COLO668 (cell line): Measurements from ENCODE around the gene SENP2.
"Not testable (repeated sequence)": the region's sequence is repeated elsewhere in the genome, so short reads cannot be mapped to it uniquely, and the experiment has no call there.

Source experiments
- DNase-seq: peaks from one replicate; lab custom pipeline; 2025; ENCODE audit not compliant: unreplicated experiment; lab: John Stamatoyannopoulos, UW

Gene SENP2

GRCh38 chr3:185585859-185586685 lies at the start of gene SENP2:
Gene SENP2, plus strand, starts transcription at chr3:185586295. Its CDS starts 119 bp downstream, at chr3:185586414.
- DNase-seq, result peak; percentile 96

DNA sequence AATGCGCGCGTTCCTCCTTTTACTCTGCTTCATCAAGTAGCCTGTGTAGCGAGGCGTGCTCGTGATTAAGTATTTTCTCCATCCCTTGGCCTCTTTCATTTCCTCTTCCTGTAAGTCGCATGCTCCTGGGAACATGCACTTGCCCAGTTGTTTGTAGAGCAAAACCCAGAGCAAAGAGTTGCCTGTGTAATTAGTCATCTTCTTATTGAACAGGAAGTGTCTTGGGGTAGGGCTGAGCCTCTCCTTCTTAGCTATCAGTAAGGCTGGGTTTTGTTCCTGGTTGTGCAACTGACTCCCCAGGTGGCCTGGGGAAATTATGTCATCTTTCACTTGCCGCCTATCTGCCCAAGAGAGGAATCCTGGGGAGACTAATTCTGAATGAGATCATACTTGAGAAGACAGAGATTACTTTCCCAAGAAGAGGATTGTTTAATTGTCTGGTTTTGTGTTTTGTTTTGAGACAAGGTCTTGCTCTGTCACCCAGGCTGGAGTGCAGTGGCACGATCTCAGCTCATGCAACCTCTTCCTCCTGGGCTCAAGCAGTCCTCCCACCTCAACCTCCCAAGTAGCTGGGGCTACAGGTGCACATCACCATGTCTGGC lies 48.6 kb upstream of the SENP2 start:
- no peak for DNase-seq

DNA sequence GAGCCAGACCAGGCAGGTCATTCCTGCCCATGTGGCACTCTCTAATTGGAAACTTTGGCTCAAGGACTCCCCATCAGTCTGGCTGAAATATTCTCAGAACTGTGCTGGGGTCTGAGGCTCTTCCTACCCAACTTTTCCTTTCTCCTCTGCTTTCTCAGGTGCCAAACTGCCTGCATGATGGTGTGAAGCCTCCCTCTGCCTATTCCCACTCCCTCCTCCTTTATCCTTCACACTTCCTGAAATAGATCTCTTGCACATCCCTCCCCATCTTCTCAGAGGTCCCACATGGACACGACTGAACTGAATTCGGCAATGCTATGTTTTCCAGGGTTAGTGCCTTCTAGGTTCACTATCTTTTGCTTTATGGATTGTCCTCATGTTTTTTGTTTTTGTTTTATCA lies 46.2 kb upstream of the SENP2 start:
- no peak for DNase-seq

- DNase-seq, result no peak
Measured at GRCh38 chr3:185540695-185541094, 45.4 kb upstream of the SENP2 start.

GRCh38 chr3:185549122-185549521 lies 37.0 kb upstream of the SENP2 start:
- DNase-seq, result no peak

GRCh38 chr3:185549651-185550111 lies 36.4 kb upstream of the SENP2 start:
- no peak for DNase-seq

DNA sequence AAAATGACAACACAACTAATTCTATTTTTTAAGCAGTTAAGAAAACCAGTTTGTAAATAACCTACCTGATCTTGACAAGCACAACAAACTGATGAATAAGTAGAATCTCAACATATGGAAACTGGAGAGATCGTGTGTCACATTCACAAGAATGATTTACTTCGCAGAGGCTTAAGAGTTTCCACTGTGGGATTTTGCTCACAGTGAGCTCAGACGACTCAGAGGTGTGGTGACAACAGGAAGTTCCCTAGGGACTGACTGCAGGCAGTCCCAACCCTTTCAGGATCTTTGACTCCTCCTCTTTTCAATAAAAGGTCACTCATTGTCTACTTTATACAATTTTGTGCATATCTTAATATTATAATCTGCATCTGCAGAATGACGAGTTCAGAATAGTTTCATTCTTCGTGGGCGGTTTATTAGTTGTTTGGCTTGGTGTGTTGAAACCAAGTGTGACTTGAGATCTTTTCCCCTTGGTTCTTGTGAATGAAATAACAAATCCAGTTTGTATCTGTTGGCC lies 33.7 kb upstream of the SENP2 start, which contains the start of gene LIPH:
LIPH (minus strand) TSS at position 231 of the 520 bp plus-strand sequence; CDS start at position 114, 117 bp downstream.
- no peak for DNase-seq

DNA sequence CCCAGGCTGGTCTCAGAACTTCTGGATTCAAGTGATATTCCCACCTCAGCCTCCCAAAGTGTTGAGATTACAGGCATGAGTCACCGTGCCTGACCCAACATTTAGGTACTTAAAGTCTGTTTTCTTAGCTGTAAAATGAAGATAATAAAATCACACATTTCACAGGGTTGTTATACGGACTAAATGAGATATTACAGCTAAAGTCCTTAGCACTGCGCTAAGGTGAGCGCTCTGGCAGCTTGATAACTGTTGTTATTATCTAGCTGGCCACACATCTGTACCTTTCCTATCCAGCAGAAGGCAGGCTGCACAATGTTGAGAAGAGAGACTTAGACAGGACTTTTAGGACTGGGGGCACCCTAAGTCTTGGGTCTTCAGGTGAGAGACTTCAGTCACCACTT lies 31.0 kb upstream of the SENP2 start:
- DNase-seq, result no peak

- DNase-seq, result no peak
Measured at GRCh38 chr3:185555860-185556347, 30.2 kb upstream of the SENP2 start.

GRCh38 chr3:185556640-185557039 lies 29.5 kb upstream of the SENP2 start:
- DNase-seq, result not testable (repeated sequence)

DNA sequence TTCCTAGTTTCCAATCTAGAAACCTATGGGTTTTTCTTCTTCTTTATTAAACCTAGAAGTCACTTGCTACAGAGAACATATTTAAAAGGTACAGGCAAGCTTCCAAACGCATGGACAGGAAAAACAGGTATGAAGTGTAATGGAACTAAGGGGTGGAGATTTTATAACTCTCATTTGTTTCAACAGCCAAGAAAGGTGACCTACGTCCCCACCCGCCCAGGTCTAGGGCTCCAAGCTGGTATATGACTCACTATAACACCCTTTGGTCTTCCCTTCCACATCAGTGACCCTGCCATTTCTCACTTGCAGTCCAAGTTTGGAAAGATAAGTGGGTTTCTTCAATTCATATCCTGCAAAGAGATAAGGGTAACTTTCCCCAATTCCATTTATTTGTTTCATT lies 27.7 kb upstream of the SENP2 start:
- DNase-seq, result no peak

DNA sequence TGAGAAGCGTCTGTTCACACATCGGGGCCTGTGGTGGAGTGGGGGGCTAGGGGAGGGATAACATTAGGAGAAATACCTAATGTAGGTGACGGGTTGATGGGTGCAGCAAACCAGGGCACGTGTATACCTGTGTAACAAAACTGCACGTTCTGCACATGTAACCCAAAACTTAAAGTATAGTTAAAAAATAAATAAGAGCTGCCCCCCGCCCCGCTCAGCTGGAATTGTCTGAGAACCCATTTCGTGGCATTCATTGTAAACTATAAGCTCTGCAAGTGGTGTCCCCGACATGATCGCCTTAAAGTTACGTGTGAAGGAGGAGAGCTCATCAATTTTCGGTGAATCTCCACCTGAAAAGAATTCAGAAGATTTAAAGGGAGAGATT lies 26.4 kb upstream of the SENP2 start:
- no peak for DNase-seq

DNA sequence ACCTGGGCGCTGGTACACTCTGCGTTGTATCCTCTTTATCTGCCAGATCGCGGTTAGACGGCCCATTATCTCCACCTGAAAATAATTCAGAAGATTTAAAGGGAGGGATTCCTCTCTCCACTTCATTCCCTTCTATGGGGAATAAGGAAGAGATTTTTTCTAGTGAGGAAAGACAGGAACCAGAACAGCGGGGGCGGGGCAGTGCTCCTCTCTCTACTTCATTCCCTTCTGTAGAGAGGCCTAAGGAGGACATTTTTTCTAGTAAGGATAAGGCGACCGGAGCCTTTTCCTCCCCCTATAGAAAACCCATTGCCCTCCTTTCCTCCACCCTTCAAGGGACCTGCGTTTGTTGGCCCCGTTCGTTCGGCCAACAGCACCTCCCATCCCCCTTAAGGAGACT lies 25.4 kb upstream of the SENP2 start:
- DNase-seq, result no peak

DNA sequence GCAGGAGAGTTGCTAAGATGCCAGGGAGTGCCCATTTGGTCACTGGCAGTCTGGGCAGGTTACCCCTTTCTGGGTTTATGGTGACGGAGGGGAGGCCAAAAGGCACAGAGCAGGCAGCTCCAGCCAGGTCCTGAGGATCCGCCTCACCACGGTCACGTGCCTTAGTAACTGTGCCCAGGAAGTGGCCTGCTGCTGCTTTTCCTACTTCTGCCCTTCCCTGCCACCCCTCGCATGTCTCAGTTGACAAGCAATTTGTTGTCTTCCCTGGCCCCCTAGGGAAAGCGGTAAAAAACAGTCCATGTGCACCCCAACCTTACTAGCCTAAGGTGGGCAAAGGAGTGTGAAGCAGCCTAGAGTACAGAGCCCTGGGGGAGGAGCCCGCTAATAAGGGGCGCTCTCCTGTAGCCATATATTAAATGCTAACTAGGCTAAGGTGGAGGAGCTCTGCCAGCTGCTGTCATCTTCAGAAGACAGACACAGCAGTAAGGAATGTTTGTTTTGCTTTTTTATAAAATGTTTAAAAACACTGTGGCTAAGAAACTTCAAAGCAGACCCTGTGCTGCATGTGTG lies 24.6 kb upstream of the SENP2 start:
- no peak for DNase-seq

DNA sequence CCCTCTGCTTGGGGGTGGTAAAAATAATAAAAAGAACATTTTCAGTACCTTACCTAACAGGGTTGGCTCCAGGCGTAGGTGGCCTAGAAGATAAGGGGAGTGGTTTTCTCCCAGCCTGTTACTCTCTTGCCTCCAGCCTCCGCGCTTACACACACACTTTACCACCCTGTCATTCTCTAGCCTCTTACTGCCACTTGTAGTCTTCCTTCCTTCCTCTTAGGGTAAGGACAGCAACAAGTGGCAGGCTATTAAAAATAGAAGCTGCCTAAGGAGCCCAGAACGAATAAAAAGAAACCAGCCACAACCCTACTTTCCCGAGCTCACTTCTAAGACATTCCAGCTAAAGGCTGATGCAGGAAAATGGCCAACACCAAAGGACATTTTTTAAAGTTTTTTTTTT lies 24.1 kb upstream of the SENP2 start:
- no peak for DNase-seq

DNA sequence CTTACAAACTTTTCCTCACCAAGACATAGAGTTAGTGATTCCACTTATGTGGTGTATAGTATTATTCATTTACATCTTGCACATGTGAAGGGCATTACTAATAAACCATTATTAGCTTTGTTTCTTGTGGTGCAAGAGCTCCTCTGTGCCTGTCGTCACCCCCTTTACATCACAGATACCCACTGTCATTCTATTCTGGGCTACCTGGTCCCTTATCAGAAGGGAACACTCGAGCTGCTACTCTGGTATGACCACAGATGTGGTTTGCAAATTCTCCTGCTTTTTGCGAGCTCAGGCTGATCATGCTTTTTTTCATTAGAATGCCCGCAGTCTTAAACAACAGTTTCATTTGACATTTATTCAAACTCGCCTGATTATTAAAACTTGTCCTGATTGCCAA lies 13.9 kb upstream of the SENP2 start:
- no peak for DNase-seq

DNA sequence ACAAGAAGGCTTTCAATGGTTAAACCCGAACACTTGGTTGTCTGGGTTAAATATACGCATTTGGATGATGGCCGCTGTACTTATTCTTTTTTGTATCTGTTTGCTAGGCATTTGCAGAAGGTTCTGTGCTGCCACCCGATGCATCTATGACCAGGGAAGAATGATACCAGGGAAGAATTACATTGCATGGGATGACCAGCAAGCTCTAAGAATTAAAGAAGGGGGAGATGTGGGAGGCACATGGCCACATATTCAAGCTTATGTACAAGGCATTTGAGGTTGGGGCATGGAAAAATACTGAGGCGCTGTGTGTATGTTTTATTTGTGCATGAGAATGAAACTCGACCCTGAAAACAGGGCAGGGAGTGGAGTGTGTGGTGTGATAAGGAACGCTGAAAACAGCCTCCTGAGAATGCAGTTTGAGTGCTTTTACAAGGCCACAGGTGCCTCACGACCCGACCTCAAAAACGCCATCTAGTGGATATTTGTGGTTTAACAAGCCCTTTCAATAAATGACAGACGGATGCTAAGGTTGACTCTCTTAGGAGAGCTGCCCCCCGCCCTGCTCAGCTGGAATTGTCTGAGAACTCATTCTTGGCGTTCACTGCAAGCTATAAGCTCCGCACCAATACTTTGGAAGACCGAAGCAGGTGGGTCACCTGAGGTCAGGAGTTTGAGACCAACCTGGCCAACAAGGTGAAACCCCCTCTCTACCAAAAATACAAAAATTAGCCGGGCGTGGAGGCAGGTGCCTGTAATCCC lies 10.8 kb upstream of the SENP2 start:
- peak; percentile 20 for DNase-seq

- no peak for DNase-seq
Measured at GRCh38 chr3:185582236-185582635, 3.9 kb upstream of the SENP2 start.

GRCh38 chr3:185582871-185583270 lies 3.2 kb upstream of the SENP2 start:
- no peak for DNase-seq

- no peak for DNase-seq
Measured at GRCh38 chr3:185583925-185584324, 2.2 kb upstream of the SENP2 start.

DNA sequence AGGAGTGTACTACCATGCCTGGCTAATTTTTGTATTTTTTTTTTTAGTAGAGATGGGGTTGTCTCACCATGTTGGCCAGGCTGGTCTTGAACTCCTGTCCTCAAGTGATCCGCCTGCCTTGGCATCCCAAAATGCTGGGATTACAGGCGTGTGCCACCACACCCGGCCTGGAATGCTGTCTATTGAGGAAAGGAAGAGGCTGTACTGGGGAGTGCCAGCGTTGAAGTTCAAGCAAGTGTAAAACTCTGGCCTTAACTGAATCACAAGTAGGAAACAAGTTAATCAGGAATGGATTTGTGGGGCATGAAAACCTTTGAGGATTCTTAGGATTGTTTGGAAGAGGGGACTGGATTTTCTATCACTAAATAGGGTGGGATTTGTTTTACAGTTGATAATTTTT lies 1.4 kb upstream of the SENP2 start:
- DNase-seq, result no peak
